GM18861 (cell line): Measurements from ENCODE around the gene PDIK1L.
A peak's percentile ranks its signal among the peaks of the same experiment; 100 is the strongest.

Experiments used
- ATAC-seq: cut with Tn5 transposase; IDR thresholded peaks from one replicate; pipeline ENCODE4 v1.9.1; 2021; ENCODE audit not compliant: unreplicated experiment

PDIK1L gene

DNA sequence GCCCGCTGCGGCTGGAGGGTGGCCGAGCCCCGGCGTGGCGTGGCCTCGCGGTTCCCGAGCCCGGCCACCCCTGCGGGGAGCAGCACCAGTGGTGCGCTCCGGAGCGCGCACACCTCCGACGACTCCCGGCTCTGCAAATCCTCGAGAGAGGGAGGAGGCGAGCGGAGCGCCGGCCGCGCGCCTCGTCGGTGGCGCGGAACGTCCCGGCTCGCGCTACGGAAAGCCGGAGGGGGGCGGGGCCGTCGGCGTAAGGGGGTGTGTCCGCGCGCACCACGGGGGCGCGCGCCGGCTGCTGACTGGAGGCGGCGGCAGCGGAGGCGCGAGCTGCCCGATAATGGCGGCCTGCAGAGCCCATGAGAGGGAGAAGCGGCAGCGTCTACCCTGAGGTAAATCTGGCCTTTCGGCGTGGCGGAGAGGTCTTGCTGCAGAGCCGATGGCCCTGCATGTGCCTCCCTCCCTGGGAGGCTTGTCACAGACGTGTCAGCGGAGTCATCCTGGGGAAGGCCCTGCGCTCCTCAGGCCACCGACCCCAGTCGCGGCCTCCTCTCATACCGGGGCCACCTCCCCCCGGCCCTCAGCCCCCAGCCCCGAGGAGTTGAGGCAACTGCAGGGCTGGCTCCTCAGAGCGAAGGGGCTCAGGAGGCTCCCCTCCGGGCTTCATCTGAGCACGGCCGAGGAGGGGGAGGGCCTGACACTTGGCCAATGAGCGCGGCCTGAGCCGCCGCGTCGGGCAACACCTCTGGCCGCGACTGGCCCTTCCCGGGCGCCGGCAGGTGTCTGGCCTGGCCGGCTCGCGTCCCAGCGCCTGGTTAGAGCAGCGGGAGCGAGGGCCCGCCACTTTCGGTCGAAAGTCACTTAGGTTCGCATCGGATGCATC lies at the start of gene PDIK1L:
TSS of gene PDIK1L (plus strand) at position 295 of the 877 bp plus-strand sequence. CDS start 2,485 bp downstream, outside the sequence.
- ATAC-seq: peak; percentile 53

GRCh38 chr1:26064553-26064952 lies 47.1 kb upstream of the PDIK1L start:
- no peak for ATAC-seq

- no peak for ATAC-seq
Measured at GRCh38 chr1:26066160-26066559, 45.5 kb upstream of the PDIK1L start.

DNA sequence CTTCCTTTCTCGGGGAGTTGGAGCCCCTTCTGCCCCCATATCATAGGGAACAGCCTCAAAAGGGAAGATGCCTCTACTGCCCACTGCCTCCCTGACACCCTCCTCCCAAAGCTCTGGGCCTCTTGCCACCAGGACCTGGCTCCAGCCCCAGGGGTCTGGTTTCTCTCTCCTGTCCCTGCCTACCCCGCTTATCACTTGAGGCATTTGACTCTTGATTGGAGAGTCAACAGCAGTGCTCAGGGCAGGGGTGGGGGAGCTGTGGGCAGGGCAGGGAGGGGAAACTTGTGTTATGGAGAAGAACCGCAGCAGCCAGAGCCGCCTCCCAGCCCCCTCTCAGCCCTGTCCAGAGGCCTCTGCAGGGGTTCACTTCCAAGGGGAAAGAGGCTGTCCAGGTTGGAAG lies 44.8 kb upstream of the PDIK1L start:
- ATAC-seq: no peak

GRCh38 chr1:26067432-26067911 lies 44.2 kb upstream of the PDIK1L start, which contains the start of gene TRIM63:
Gene TRIM63 (minus strand): TSS chr1:26067630. CDS start chr1:26067494, 136 bp downstream.
- ATAC-seq: no peak

GRCh38 chr1:26069941-26070295 lies 41.7 kb upstream of the PDIK1L start:
- ATAC-seq: no peak

DNA sequence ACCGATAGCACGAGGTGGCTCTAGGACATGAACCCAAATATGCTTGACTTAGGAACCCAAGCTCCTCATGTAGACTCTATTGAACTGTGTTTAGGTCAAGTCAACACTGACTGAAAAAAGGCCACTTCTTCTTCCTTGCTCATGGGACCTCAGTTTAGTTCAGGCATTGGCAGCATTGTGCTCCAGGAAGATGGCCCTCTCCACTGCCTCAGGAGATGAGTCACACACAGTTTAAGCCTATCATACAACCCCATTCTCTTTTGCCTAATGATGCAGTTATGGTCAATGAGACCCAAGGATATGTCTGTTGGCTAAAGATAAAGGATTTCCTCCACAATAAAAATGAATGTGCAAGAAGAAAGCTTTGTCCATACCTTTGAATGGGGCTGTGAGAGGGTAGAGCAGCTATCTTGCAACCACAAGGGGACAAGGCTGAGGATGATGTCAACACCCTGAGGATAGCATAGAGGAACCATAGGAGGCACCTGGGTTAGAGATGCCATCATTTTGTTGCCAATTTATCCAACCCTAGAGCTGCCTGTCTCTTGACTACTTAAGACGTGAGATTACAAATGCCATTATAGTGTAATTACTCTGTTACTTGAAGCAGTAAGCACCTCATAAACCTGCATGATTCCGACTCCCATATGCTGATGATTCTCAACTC lies 41.2 kb upstream of the PDIK1L start:
- ATAC-seq: no peak

DNA sequence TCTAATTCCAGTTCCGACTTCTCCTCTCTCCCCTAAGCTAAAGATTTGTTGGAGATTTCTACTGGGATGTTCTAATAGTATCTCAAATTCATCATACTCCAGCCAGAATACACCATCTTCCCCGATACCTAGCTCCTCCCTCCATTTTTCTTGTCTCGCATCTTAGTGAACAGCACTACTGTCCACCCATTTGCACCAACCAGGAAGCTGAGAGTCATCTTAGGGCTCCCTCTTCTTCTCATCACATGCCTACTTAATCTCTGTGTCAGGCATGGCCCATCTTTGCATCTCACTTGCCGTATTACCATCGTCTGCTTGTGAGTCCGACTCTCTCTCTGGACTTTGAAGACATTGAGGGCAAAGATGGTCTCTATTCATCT lies 40.7 kb upstream of the PDIK1L start:
- ATAC-seq: no peak

DNA sequence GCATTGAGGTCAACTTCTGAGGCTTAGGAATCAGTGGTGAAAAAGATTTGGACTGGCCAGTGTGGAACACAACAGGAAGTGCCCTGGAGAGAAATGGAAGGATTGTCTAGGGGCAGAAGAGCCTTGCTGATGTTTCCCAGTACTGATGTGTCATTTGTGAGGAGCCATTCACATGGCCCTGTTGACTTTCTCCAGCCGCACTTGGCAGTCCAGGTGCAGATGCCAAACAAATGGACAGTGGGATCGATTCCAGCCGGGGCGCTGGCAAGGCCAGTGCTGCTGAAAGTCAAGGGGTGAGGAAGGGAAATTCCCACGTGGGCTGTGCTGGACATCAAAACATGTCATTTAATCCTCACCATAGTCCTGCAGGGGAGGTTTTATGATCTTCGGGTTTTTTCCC lies 39.3 kb upstream of the PDIK1L start:
- ATAC-seq: no peak

DNA sequence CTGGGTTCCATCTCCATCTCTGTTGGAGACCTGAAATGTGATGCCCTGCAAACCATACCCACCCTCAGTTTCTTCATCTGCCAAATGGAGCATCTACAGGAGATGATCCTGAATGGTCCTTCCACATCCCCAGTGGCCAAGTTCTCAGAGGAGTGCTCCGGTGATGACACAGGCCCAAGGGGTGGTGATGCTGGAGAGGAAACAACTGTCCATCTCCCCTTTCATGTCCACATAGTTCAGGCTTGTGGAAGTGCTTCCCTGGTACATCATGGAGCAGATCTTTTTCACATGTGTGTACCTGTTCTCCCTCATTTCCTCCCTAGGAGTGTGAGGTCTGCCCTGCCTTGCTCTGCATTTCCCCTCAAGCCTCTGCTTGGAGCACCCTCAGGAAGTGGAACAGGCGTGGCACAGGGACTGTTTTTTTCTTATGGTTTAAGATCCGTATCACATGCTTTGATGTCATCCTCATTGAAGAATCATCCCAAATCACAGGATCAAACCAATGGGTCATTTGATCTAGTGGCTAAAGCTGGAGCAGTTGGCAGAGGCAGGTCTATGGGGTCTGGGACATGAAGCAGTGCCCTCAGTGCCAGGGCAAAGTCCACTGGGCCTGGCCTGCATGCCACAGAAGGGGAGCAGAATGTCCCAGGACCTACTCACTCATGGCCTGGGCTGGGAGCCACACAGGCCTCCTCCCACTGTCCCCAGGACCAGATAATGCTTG lies 36.0 kb upstream of the PDIK1L start:
- no peak for ATAC-seq

DNA sequence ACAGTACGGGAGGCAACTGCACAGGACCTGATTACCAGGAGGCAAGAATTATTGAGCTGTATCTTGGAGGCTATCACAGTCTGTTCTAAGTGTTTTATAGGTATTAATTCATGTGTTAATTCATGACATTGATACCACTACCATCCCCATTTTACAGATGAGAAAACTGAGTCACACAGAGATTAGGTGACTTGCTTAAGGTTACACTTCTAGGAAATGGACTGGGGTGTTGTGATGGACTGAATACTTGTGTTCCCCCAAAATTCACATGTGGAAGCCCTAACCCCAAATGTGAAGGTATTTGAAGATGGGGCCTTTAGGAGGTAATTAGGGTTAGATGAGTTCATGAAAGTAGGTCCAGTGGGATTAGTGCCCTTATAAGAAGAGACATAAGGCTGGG lies 34.1 kb upstream of the PDIK1L start:
- ATAC-seq: no peak

- ATAC-seq: no peak
Measured at GRCh38 chr1:26078286-26079177, 33.1 kb upstream of the PDIK1L start.

DNA sequence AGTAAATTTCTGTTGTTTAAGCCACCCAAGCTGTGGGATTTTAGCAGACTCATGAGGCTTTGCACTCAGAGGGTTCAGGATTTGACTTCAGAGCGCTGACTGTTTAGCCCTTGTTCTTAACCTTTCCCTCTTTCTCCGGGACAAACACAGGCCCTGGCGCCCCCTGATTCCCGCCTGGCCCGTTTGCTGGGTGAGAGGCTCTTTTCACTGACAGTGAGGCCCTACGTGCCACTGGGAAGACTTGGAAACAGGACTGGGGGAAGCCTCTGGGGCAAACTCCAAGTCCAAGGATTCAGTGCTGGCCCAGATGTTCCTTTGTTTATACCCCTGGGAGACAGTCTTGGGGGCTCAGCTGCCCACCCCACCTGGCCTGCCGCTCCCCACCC lies 32.5 kb upstream of the PDIK1L start:
- ATAC-seq: no peak

GRCh38 chr1:26079960-26080814 lies 31.4 kb upstream of the PDIK1L start:
- ATAC-seq: no peak

DNA sequence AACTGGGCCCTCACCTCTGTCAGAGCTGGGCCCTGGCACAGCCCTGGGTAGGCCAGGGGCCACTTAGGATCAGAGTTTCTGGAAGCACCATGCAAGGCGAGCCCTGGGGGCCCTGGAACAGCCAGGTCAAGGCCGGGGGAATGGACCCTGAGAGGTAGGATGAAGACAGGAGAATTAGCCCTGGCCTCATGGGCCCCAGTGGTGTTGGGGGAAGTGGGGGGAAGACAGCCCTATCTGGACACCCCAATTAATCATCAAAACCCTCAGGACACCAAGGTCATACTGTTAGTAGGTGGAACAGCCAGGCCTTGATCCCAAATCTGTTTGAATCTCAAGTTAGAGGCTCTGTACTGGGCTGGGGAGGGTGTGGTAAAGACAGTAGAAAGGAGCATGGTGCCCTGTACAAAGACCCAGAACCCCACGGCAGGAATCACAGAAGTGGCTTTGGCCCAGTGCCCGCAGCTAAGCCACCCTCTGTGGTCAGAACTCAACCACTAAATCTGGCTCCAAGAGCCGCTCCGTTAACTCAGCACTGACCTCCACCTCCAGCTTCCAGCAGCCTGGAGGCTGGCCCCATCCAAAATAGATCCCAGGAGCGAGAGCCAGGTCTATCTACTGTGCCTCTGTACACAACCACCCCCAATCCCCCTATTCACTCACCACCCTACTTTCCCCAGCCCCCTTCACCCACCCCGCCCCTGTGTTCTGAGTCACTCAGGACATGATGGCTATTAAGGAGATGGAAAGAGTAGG lies 30.2 kb upstream of the PDIK1L start:
- no peak for ATAC-seq

DNA sequence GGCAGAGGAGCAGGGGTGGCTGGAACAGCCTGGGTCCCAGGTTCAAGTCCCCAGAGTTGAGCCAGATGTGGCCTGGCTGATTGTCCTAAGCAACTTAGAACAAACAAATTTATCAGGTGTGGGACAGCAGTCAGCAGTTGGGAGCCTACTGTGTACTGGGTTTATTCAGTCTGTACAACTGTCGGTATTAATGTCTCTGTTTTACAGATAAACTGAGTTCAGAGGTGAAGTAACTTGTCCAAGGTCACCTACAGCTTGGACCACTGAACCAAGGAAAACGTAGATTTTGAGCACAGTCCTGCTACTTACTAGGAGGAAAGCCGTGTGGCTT lies 29.6 kb upstream of the PDIK1L start:
- no peak for ATAC-seq

DNA sequence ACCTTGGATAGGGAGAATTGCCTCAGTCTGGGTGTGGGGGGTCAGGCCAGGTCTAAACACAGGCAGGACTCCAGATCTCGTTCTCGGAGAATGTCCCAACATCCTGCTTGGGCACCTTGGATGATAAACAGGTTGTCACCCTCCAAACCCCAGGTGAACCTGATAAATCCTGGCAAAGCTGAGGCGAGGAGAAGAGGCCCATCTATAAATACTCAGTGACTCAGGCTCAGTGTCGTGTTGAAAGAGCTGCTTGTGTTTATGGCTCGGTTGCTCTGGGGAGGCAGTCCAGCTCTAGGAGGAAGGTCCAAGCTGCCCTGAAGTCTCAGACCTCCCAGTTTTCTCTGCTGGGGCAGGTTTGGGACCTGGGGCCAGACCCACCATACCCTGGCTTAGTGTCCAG lies 28.4 kb upstream of the PDIK1L start:
- no peak for ATAC-seq

DNA sequence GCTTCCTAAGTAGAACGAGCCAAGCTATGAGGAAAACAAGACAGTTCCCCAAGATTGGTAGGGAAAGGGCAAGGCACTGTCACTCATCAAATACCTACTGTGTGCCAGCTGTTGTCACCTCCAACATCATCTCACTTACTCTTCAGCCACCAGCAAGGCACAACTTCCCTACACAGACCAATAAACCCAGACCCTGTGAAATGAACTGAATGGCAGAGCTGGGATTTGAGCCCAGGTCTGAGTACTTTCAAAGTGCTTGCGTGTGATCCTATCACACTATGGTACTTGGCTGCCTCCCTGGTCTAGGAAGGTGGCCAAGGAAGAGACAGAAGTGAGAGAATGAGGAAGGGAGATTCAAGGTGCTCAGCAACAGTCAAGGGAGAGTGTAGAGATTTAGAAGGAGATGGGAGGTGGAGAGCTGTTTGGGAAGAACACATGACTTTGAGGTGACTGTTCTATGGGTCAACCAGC lies 27.5 kb upstream of the PDIK1L start:
- ATAC-seq: no peak

GRCh38 chr1:26084844-26085243 lies 26.8 kb upstream of the PDIK1L start:
- ATAC-seq: no peak
